ENCODE results near the gene CTNNAL1. TPM values are rescaled to one million over a fixed set of nuclear protein-coding genes. Genes with fewer than 3 reads are reported as not detected.

CTNNAL1 gene
- polyA plus RNA-seq, 1 of the 3 experiments (the other 2 are of a cell fraction): 32.8 TPM

GRCh38 chr9:108911820-108912219, 101.5 kb downstream of the CTNNAL1 start:
- 87% methylated on average over 1 of the region's 1 CpG for WGBS (ENCODE audit: low lambda C conversion rate)

More at GRCh38 chr9:108911820-108912219, 101.5 kb downstream of the CTNNAL1 start:
- ChIA-PET POLR2A (no interaction called here), CTCF (interaction anchor here (1.4 kb wide), 1 partner anchor 42 kb away, joined by 4 read pairs; no protein-coding TSS in a partner anchor)
- H3K4me1 ChIP-seq (ENCODE audit: control insufficient read depth in 1 of 2, insufficient read depth in 2 of 2, low read depth in 1 of 2, low read length in 1 of 2): no peaks in the 10 kb centered on the region
- H3K9me3 ChIP-seq: no peaks in the 10 kb centered on the region
- no peaks in the 10 kb centered on the region for H3K27me3 ChIP-seq (ENCODE audit: insufficient read depth)
- no peak overlapping the region for H3K9ac ChIP-seq
- H3K9me2 ChIP-seq: no peaks in the 10 kb centered on the region
- H3K4me3 ChIP-seq (ENCODE audit: low read depth in 2 of 2, low read length in 1 of 2): no peak overlapping the region
- H4K20me1 ChIP-seq (ENCODE audit: insufficient read depth): no peaks in the 10 kb centered on the region
- peaks cover 31 to 80% of the 10 kb centered on the region in 2 experiments for H3K36me3 ChIP-seq (replicated peaks in 1 of 2; ENCODE audit: control insufficient read depth in 1 of 2, insufficient read depth in 2 of 2, low read length in 1 of 2)
- no peak overlapping the region for H3K27ac ChIP-seq (ENCODE audit: low read depth in 2 of 2, low read length in 1 of 2)
- H3K4me2 ChIP-seq: no peak overlapping the region
- H3K79me2 ChIP-seq (ENCODE audit: insufficient read depth): no peaks in the 10 kb centered on the region
- no peak for TF ChIP-seq RFX5 (IDR thresholded peaks at IDR 0.05; ENCODE audit: low read length)
- TF ChIP-seq POLR2AphosphoS5 (IDR thresholded peaks at IDR 0.05; ENCODE audit: low read depth, low read length): no peak
- no peak for TF ChIP-seq REST (IDR thresholded peaks at IDR 0.05; ENCODE audit: low read depth, low read length)
- TF ChIP-seq SMC3 (IDR thresholded peaks at IDR 0.05; ENCODE audit: low read depth, low read length): no peak
- TF ChIP-seq CTCF (IDR thresholded peaks at IDR 0.05): no peak
- no peak for TF ChIP-seq USF2 (IDR thresholded peaks at IDR 0.05; ENCODE audit: borderline replicate concordance, low read depth, low read length)
- TF ChIP-seq TAF1 (IDR thresholded peaks at IDR 0.05; ENCODE audit: borderline replicate concordance, low read depth, low read length): no peak
- TF ChIP-seq NRF1 (IDR thresholded peaks at IDR 0.05; ENCODE audit: low read depth, low read length): no peak
- TF ChIP-seq RAD21 (IDR thresholded peaks at IDR 0.05; ENCODE audit: low read length): no peak
- no peak for TF ChIP-seq IRF3 (IDR thresholded peaks at IDR 0.05; ENCODE audit: low read depth, low read length)
- no peak for TF ChIP-seq EZH2phosphoT487 (IDR thresholded peaks at IDR 0.05; ENCODE audit: borderline replicate concordance, low read depth)
- TF ChIP-seq MEF2A (IDR thresholded peaks at IDR 0.05; ENCODE audit: borderline replicate concordance, low read depth): no peak
- TF ChIP-seq RXRA (IDR thresholded peaks at IDR 0.05; ENCODE audit: borderline replicate concordance, low read depth): no peak
- no peak for TF ChIP-seq SIN3A (IDR thresholded peaks at IDR 0.05; ENCODE audit: borderline replicate concordance, low read depth, low read length)
- TF ChIP-seq FOSL2 (IDR thresholded peaks at IDR 0.05; ENCODE audit: borderline replicate concordance, low read depth): no peak
- TF ChIP-seq YY1 (IDR thresholded peaks at IDR 0.05; ENCODE audit: low read depth): no peak
- no peak for TF ChIP-seq FOXJ3 (CRISPR knock-in tag; IDR thresholded peaks at IDR 0.05)
- TF ChIP-seq NFIC (IDR thresholded peaks at IDR 0.05; ENCODE audit: borderline replicate concordance): no peak
- no peak overlapping the region for H2AFZ ChIP-seq (ENCODE audit: low read depth)
- peaks cover 2% of the 10 kb centered on the region for H3F3A ChIP-seq (replicated peaks; ENCODE audit: insufficient read depth)
- no peak for DNase-seq

Data from SK-N-SH (cell line).